Neuronal stem cell (in vitro differentiated cells): Measurements from ENCODE around the gene TLNRD1.

ENCODE experiments used
- DNase-seq: peaks from one replicate; pipeline ENCODE4 v3.0.0-alpha.2; 2013; ENCODE audit warnings: low spot score
- H2AFZ ChIP-seq: one replicate; pipeline ENCODE4 v1.6.1; 2013; ENCODE audit warnings: mild to moderate bottlenecking, low read length, inconsistent platforms
- H2AK5ac ChIP-seq: 2 replicates; pipeline ENCODE4 v1.6.1; 2013; ENCODE audit warnings: low read depth, mild to moderate bottlenecking, inconsistent platforms, low read length, moderate library complexity, mixed read lengths
- H2BK120ac ChIP-seq: 2 replicates; pipeline ENCODE4 v1.6.1; 2013; ENCODE audit warnings: low read depth, mild to moderate bottlenecking, inconsistent platforms, low read length, moderate library complexity, mixed read lengths
- H2BK12ac ChIP-seq: one replicate; pipeline ENCODE4 v1.6.1; 2013; ENCODE audit warnings: low read length, inconsistent platforms
- H2BK15ac ChIP-seq: 2 replicates; pipeline ENCODE4 v1.6.1; 2013; ENCODE audit warnings: mild to moderate bottlenecking, low read length, inconsistent platforms, mixed read lengths
- H2BK5ac ChIP-seq: one replicate; pipeline ENCODE4 v1.6.1; 2013; ENCODE audit warnings: inconsistent platforms, mild to moderate bottlenecking, low read length, moderate library complexity
- H3K14ac ChIP-seq: one replicate; pipeline ENCODE4 v1.6.1; 2013; ENCODE audit warnings: low read length, inconsistent platforms
- H3K18ac ChIP-seq: 2 replicates; pipeline ENCODE4 v1.6.1; 2013; ENCODE audit warnings: low read length, inconsistent platforms
- H3K23ac ChIP-seq: 2 replicates; pipeline ENCODE4 v1.6.1; 2013; ENCODE audit warnings: low read depth, mild to moderate bottlenecking, mixed read lengths, low read length, inconsistent platforms; ENCODE audit not compliant: poor library complexity
- H3K27ac ChIP-seq: replicated peaks from 3 replicates; pipeline ENCODE4 v1.5.1; 2013; ENCODE audit warnings: low read length, inconsistent platforms
- H3K27me3 ChIP-seq, 3 experiments: 2 replicates each; pipeline ENCODE4 v1.6.1; 2013; ENCODE audit warnings: low read length in 3 of 3, mild to moderate bottlenecking in 2 of 3, inconsistent platforms in 1 of 3, low read depth in 1 of 3, mixed read lengths in 1 of 3, moderate library complexity in 1 of 3; ENCODE audit not compliant: control insufficient read depth in 3 of 3, insufficient read depth in 3 of 3
- H3K36me3 ChIP-seq, 2 donors: replicated peaks in 1 of 2; 2 replicates each; pipeline ENCODE4 v1.6.1; 2013; ENCODE audit warnings: low read length in 2 of 2; ENCODE audit not compliant: control insufficient read depth in 2 of 2, insufficient read depth in 2 of 2
- H3K4ac ChIP-seq: 2 replicates; pipeline ENCODE4 v1.6.1; 2013; ENCODE audit warnings: inconsistent platforms, mild to moderate bottlenecking, low read length, moderate library complexity
- H3K4me1 ChIP-seq, 2 donors: 1 replicate in 1 of 2; 2 replicates in 1 of 2; pipeline ENCODE4 v1.6.1; 2013; ENCODE audit warnings: low read length in 2 of 2, low read depth in 1 of 2; ENCODE audit not compliant: control insufficient read depth in 2 of 2, insufficient read depth in 1 of 2
- H3K4me2 ChIP-seq: one replicate; pipeline ENCODE4 v1.6.1; 2013; ENCODE audit warnings: mild to moderate bottlenecking, low read length, inconsistent platforms; ENCODE audit not compliant: insufficient read depth, poor library complexity, severe bottlenecking
- H3K4me3 ChIP-seq, 2 donors: 2 replicates each; pipeline ENCODE4 v1.5.1; 2013; ENCODE audit warnings: low read length in 2 of 2, mild to moderate bottlenecking in 2 of 2, inconsistent platforms in 1 of 2, moderate library complexity in 1 of 2
- H3K79me1 ChIP-seq: one replicate; pipeline ENCODE4 v1.6.1; 2013; ENCODE audit warnings: low read depth, mild to moderate bottlenecking, inconsistent platforms, low read length, moderate library complexity
- H3K9ac ChIP-seq: one replicate; pipeline ENCODE4 v1.6.1; 2013; ENCODE audit warnings: mild to moderate bottlenecking, low read depth, low read length, inconsistent platforms; ENCODE audit not compliant: poor library complexity
- H3K9me3 ChIP-seq, 2 donors: replicated peaks in 1 of 2; 2 replicates each; pipeline versions ENCODE3 to v1.6.1; 2013; ENCODE audit warnings: low read length in 2 of 2, mild to moderate bottlenecking in 2 of 2, inconsistent platforms in 1 of 2, low read depth in 1 of 2, mixed read lengths in 1 of 2, moderate library complexity in 1 of 2; ENCODE audit not compliant: control insufficient read depth in 2 of 2, insufficient read depth in 1 of 2
- H4K8ac ChIP-seq: one replicate; pipeline ENCODE4 v1.6.1; 2013; ENCODE audit warnings: low read depth, mild to moderate bottlenecking, inconsistent platforms, low read length, moderate library complexity
- H4K91ac ChIP-seq: one replicate; pipeline ENCODE4 v1.6.1; 2013; ENCODE audit warnings: low read length, low read depth, mild to moderate bottlenecking, inconsistent platforms; ENCODE audit not compliant: poor library complexity
- WGBS, 2 donors: extraction: QIAGEN DNeasy Blood & Tissue Kit; methylation state at CpG; one replicate each; pipeline ENCODE4 v1.1.7; 2013; ENCODE audit warnings: missing lambda C conversion rate in 2 of 2, mixed read lengths in 1 of 2; ENCODE audit not compliant: insufficient read length in 2 of 2, insufficient replicate concordance in 1 of 2; ENCODE audit errors: extremely low coverage in 2 of 2; 5-methylcytosine and 5-hydroxymethylcytosine counted together

Gene TLNRD1

DNA sequence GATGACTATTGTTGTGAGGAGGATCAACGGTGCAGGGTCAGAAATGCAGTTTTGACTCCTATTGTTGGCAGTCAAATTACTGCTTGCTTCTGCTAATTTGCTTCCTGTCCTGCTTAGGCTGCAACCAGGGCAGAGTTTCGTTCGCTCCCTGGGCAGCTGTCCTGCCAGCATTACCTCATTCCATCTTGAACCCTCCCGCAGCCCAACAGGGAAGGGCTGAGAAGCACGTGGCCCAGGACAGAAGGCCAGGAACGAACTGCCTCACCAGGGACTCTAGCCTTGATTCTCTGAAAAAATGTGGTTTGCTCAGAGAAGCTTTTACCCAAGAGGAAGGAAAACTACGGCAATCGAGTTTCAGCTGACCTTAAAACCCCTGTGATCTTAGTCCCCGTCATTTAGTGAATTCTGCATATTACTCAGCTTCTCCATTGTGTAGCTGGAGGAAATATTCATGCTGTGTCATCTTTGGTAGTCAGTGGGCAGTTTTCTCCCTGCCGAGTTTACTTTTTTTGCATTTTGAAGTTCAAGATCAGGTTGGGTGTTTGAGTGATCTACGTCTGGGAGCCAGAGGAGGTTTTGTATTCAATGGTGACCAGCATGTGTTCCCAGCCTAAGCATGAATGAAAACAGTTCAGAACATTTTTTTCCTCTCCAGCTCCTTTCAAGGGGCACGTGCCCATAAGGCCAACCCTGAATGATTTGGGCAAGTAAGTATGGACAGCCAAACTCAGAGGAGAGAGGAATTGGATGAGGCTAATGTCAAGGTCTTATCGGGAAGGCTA lies 23.0 kb downstream of the TLNRD1 start:
- H3K4ac ChIP-seq = no peak overlapping the region
- H3K14ac ChIP-seq = peak overlapping the region; percentile 56
- H3K9me3 ChIP-seq = no peaks in the 10 kb centered on the region
- no peaks in the 10 kb centered on the region for H3K36me3 ChIP-seq
- H3K4me2 ChIP-seq = no peak overlapping the region
- H4K91ac ChIP-seq = no peak overlapping the region
- H2AFZ ChIP-seq = peak overlapping the region; percentile 65
- no peak overlapping the region for H2BK120ac ChIP-seq
- no peak overlapping the region for H4K8ac ChIP-seq
- H2BK12ac ChIP-seq = no peak overlapping the region
- H3K9ac ChIP-seq = no peak overlapping the region
- H3K27me3 ChIP-seq = no peaks in the 10 kb centered on the region
- H2BK5ac ChIP-seq = no peak overlapping the region
- no CpG with 5 or more reads among the region's 13 CpGs for WGBS, 2 donors
- peaks cover 8 to 11% of the 10 kb centered on the region in 2 donors for H3K4me1 ChIP-seq
- DNase-seq = no peak
- H3K18ac ChIP-seq = peak overlapping the region; percentile 30
- H2AK5ac ChIP-seq = peak overlapping the region; percentile 33
- H3K23ac ChIP-seq = no peak overlapping the region
- no peak overlapping the region for H3K27ac ChIP-seq
- H3K4me3 ChIP-seq = no peak overlapping the region
- H2BK15ac ChIP-seq = no peak overlapping the region
- no peaks in the 10 kb centered on the region for H3K79me1 ChIP-seq

DNA sequence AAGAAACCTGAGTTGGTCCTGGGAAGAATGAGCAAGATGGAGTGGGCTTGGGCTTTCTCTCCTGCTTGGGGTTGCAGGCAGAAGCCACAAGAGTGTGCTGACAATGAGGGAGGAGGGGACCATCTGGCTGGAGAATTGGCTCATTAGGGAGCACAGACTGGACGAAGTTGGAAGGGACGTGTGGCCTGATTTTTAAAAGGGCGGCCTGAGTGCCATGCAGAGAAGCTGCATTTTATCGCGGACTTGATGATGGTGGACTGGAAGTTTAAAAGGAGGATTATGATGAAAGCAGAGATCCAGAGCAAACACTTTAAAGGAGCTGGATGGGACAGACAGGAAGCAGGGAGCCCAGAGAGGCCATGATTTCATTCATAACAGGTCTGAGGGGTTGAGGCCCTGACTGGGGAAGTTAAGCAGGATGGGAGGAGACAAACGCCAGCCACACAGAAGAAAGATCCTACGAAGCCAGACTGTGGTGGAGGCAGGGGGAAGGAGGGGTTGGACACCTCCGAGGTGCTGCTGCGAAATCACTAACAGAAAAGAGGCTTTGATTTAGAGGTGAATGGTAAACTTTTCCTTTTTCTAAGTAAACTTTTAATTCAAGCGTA lies 23.6 kb downstream of the TLNRD1 start:
- peaks cover 0 to under 1% of the 10 kb centered on the region in 2 donors for H3K9me3 ChIP-seq
- H3K27ac ChIP-seq = no peak overlapping the region
- no peaks in the 10 kb centered on the region for H3K36me3 ChIP-seq
- H3K4ac ChIP-seq = no peak overlapping the region
- H3K4me3 ChIP-seq = no peak overlapping the region
- H3K4me1 ChIP-seq = peaks cover 8 to 11% of the 10 kb centered on the region in 2 donors
- H3K18ac ChIP-seq = no peak overlapping the region
- H3K4me2 ChIP-seq = no peak overlapping the region
- no peak overlapping the region for H3K14ac ChIP-seq
- H3K27me3 ChIP-seq = no peaks in the 10 kb centered on the region
- no peak overlapping the region for H2BK120ac ChIP-seq
- no peaks in the 10 kb centered on the region for H3K79me1 ChIP-seq
- H2BK5ac ChIP-seq = no peak overlapping the region
- H2AK5ac ChIP-seq = no peak overlapping the region
- no peak overlapping the region for H3K23ac ChIP-seq
- H4K8ac ChIP-seq = no peak overlapping the region
- no peak overlapping the region for H2BK15ac ChIP-seq
- H2AFZ ChIP-seq = peak overlapping the region; percentile 65
- H2BK12ac ChIP-seq = no peak overlapping the region
- no peak for DNase-seq
- no CpG with 5 or more reads among the region's 10 CpGs for WGBS, 2 donors
- H4K91ac ChIP-seq = no peak overlapping the region
- no peak overlapping the region for H3K9ac ChIP-seq

DNA sequence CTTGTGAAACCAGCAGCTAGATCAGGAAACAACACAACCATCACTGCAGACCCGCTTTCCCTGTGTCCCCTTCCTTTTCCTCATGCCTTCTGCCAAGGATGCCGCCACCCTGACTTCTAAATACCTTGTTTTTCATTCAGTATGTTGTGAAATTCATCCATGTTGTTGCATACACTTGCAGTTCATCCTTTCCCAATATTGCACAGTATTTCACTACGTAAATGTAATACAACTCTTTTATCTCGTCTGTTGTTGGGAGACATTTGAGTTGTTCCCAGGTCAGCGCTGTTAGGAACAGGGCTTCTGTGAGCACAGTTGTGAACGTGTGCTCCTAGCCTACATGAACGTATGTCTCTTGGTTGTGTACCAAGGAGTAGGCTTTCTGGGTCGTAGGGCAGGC lies 24.2 kb downstream of the TLNRD1 start:
- Histone ChIP-seq H3K9me3 (peaks cover 0 to 3% of the 10 kb centered on the region in 2 donors), H3K14ac (no peak overlapping the region), H3K4me2 (no peak overlapping the region), H2BK15ac (no peak overlapping the region), H2BK5ac (no peak overlapping the region), H3K4ac (no peak overlapping the region), H2AK5ac (no peak overlapping the region), H4K8ac (no peak overlapping the region), H2AFZ (no peak overlapping the region), H3K27ac (no peak overlapping the region), H2BK12ac (no peak overlapping the region), H3K18ac (no peak overlapping the region), H3K9ac (no peak overlapping the region), H3K23ac (no peak overlapping the region), H2BK120ac (no peak overlapping the region), H3K36me3 (no peaks in the 10 kb centered on the region), H3K79me1 (no peaks in the 10 kb centered on the region), H3K4me1 (peaks cover 8 to 11% of the 10 kb centered on the region in 2 donors), H3K4me3 (no peak overlapping the region), H3K27me3 (no peaks in the 10 kb centered on the region), H4K91ac (no peak overlapping the region)
- DNase-seq = no peak
- WGBS, 2 donors = no CpG with 5 or more reads among the region's 8 CpGs

DNA sequence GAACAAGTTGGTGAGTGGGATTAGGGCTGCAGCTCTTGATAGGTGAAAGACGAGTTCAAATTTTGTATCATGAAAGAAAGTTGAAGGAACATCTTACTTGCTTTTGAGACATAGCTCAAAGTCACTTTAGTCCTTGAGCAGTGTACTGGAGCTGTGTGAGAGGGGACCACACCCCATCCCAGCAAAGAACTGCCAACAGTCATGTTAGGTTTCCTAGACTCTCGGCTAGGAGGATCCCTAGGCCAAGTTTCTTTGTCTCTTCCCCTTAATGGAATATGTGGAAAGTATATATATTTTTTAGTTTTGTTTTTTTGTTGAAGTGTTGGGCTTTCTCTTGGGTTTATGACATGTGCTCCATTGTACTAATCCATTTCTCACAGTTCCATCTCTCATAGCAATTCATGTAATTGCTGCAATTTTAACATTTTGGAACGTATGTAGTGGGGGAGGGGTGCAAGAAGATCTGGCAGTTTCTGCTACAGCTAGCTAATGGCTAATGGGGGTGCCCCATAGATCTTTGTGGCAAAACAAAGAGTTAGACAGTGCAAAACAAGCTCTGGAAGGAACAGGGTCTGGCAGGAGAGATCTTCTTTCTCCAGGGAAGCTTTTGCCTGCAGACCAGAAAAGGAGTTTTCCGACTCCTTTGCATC lies 25.1 kb downstream of the TLNRD1 start:
- no peak overlapping the region for H3K9ac ChIP-seq
- no peak overlapping the region for H4K8ac ChIP-seq
- no CpG with 5 or more reads among the region's 4 CpGs for WGBS, 2 donors
- H3K4ac ChIP-seq = no peak overlapping the region
- peaks cover 8 to 11% of the 10 kb centered on the region in 2 donors for H3K4me1 ChIP-seq
- no peak overlapping the region for H3K23ac ChIP-seq
- H2BK120ac ChIP-seq = no peak overlapping the region
- no peaks in the 10 kb centered on the region for H3K27me3 ChIP-seq
- H4K91ac ChIP-seq = no peak overlapping the region
- H3K27ac ChIP-seq = no peak overlapping the region
- H3K79me1 ChIP-seq = no peaks in the 10 kb centered on the region
- H2AK5ac ChIP-seq = no peak overlapping the region
- no peak overlapping the region for H2BK15ac ChIP-seq
- H3K9me3 ChIP-seq = peaks cover 0 to 3% of the 10 kb centered on the region in 2 donors
- H3K14ac ChIP-seq = no peak overlapping the region
- no peak for DNase-seq
- H3K18ac ChIP-seq = no peak overlapping the region
- H2BK12ac ChIP-seq = no peak overlapping the region
- no peak overlapping the region for H2BK5ac ChIP-seq
- H2AFZ ChIP-seq = no peak overlapping the region
- no peaks in the 10 kb centered on the region for H3K36me3 ChIP-seq
- no peak overlapping the region for H3K4me2 ChIP-seq
- H3K4me3 ChIP-seq = no peak overlapping the region
